GM19324 (cell line): ENCODE measurements around the gene PABPC5.

Experiments used
- ATAC-seq: cut with Tn5 transposase; IDR thresholded peaks from one replicate; pipeline ENCODE4 v1.9.1; 2021; ENCODE audit warnings: mild to moderate bottlenecking, moderate library complexity; ENCODE audit not compliant: unreplicated experiment, low FRiP score

The PABPC5 gene

GRCh38 chrX:91434351-91435168 lies at the start of gene PABPC5:
Gene PABPC5, plus strand, starts transcription at chrX:91434839. Its CDS starts 739 bp downstream, at chrX:91435578.
- ATAC-seq, result no peak

DNA sequence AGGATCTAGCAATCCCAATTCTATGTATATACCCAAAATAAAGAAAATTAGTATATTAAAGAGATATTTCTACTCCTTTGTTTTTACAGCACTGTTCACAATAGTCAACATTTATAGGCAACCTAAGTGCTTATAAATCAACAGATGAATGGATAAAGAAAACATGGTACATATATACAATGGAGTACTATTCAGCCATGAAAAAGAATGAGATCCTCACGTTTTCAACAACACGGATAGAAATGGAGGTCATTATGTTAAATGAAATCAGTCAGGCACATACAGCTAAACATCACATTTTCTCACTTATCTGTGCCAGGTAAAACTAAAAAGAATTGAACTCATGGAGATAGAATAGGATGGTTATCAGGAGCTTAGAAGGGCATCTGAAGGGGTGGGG lies 45.6 kb upstream of the PABPC5 start:
- no peak for ATAC-seq

GRCh38 chrX:91414713-91415112 lies 19.9 kb upstream of the PABPC5 start:
- no peak for ATAC-seq

DNA sequence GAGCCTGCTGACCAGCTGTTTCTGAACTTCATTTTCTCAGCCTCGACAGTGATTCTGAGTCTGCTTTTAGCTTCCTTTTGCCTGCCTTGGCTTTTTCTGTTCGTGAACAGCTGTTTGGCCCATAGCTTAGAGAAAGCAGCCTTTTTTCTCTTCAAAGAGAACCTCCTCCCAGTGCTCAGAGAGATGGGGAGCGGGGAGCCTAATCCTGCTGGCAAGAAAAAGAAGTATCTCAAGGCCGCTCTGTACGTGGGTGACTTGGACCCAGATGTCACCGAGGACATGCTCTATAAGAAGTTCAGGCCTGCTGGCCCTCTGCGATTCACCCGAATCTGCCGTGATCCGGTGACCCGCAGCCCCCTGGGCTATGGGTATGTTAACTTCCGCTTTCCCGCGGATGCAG lies 756 bp downstream of the PABPC5 start:
- no peak for ATAC-seq
